Muscle layer of colon (tissue), 2 donors: ENCODE results near the gene HSP90B1.
A peak's percentile ranks its signal among the peaks of the same experiment; 100 is the strongest.

Source experiments
- H3K27ac ChIP-seq: one replicate; pipeline ENCODE4 v1.7.0; 2013; ENCODE audit warnings: low read depth, mild to moderate bottlenecking, low read length, moderate library complexity
- H3K27me3 ChIP-seq, 2 donors: one replicate each; pipeline ENCODE4 v1.7.0; 2013; ENCODE audit warnings: low read length in 2 of 2, mild to moderate bottlenecking in 2 of 2; ENCODE audit not compliant: insufficient read depth in 2 of 2, control insufficient read depth in 1 of 2
- H3K36me3 ChIP-seq: one replicate; pipeline ENCODE4 v1.7.0; 2013; ENCODE audit warnings: mild to moderate bottlenecking, low read length; ENCODE audit not compliant: insufficient read depth
- H3K4me1 ChIP-seq: one replicate; pipeline ENCODE4 v1.7.0; 2013; ENCODE audit warnings: mild to moderate bottlenecking, low read length; ENCODE audit not compliant: insufficient read depth
- H3K4me3 ChIP-seq, 2 donors: one replicate each; pipeline ENCODE4 v1.7.0; 2013; ENCODE audit warnings: low read length in 2 of 2, low read depth in 1 of 2, mild to moderate bottlenecking in 1 of 2, moderate library complexity in 1 of 2
- H3K9ac ChIP-seq: one replicate; pipeline ENCODE4 v1.7.0; 2013; ENCODE audit warnings: low read length
- H3K9me3 ChIP-seq: one replicate; pipeline ENCODE4 v1.7.0; 2013; ENCODE audit warnings: mild to moderate bottlenecking, low read length
- donor health status: abdominal sarcoma.
- donor health status: Adenocarcinoma of cecum.

Gene HSP90B1

GRCh38 chr12:103930034-103930786, at the start of gene HSP90B1:
TSS of gene HSP90B1 (plus strand) at chr12:103930410. CDS start at chr12:103930516, 106 bp downstream.
- Histone ChIP-seq H3K4me1 (peaks cover 47% of the 10 kb centered on the region), H3K4me3 (peak within 1 kb of the TSS; percentile 64 to 89), H3K27me3 (no peaks in the 10 kb centered on the region), H3K9ac (peak within 1 kb of the TSS; percentile 94), H3K36me3 (peaks cover 32% of the 10 kb centered on the region), H3K9me3 (no peaks in the 10 kb centered on the region), H3K27ac (peak within 1 kb of the TSS; percentile 98)

DNA sequence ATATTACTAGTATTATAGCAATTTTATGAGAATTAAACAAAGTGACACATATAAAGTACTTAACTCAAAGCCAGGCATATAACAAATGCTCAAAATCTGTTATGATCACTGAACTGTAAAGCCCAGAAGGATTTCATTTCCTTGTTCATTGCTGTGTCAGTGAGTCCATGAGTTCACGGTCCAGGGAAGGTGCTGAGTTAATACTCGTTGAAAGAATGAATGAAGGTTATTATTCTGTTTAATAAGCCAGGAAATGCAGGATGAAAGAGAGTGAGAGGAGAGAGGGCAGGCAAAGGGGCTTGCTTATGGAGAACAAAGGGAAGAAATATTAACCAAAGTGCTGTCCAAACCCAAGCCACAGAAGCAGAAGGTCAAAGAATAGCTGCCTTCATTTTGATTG, 48.9 kb upstream of the HSP90B1 start:
- Histone ChIP-seq H3K4me1 (peaks cover 4% of the 10 kb centered on the region), H3K9me3 (no peaks in the 10 kb centered on the region), H3K4me3 (no peak overlapping the region), H3K9ac (no peak overlapping the region), H3K27ac (no peak overlapping the region), H3K36me3 (no peaks in the 10 kb centered on the region), H3K27me3 (no peaks in the 10 kb centered on the region)

- H3K4me3 ChIP-seq, result no peak overlapping the region
- no peak overlapping the region for H3K9ac ChIP-seq
- H3K36me3 ChIP-seq, result no peaks in the 10 kb centered on the region
- no peaks in the 10 kb centered on the region for H3K27me3 ChIP-seq
- H3K9me3 ChIP-seq, result no peaks in the 10 kb centered on the region
- H3K4me1 ChIP-seq, result peaks cover 3% of the 10 kb centered on the region
- H3K27ac ChIP-seq, result no peak overlapping the region
Observed at GRCh38 chr12:103882861-103883596, 47.2 kb upstream of the HSP90B1 start.

- Histone ChIP-seq H3K9ac (no peak overlapping the region), H3K4me1 (no peaks in the 10 kb centered on the region), H3K27me3 (no peaks in the 10 kb centered on the region), H3K36me3 (no peaks in the 10 kb centered on the region), H3K4me3 (no peak overlapping the region), H3K9me3 (no peaks in the 10 kb centered on the region), H3K27ac (no peak overlapping the region)
Observed at GRCh38 chr12:103883908-103884307, 46.3 kb upstream of the HSP90B1 start.

GRCh38 chr12:103884316-103884715, 45.9 kb upstream of the HSP90B1 start:
- no peaks in the 10 kb centered on the region for H3K4me1 ChIP-seq
- H3K9me3 ChIP-seq, result no peaks in the 10 kb centered on the region
- H3K36me3 ChIP-seq, result no peaks in the 10 kb centered on the region
- H3K9ac ChIP-seq, result no peak overlapping the region
- H3K4me3 ChIP-seq, result no peak overlapping the region
- no peaks in the 10 kb centered on the region for H3K27me3 ChIP-seq
- H3K27ac ChIP-seq, result no peak overlapping the region

DNA sequence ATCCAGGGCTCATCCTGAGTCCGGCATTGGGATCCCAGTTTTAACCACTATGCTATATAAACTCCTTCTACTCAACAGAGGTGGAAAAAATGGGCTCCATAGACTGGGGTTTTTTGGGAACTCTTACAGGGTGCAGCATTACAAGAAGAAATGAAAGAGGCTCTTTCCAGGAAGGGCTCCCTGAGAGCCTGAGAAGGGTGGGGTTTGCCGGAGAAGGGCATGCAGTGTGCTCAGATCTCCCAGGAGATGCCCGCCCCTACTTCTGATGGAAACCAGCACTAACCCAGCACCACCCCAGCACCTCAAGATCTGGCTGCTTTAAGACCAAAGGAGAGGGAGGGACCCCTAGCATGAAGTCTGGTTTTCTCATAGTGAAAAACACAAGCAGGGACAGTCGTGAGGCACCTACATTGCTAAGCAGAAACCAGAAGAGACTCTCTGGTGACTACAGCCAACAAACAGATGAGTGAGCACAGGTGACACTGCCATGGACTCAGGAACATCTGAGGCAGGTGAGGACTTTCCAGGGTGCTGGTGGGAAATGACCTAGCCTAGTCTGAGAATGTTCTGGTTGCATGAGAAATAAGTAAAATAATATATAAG, 43.9 kb upstream of the HSP90B1 start:
- no peaks in the 10 kb centered on the region for H3K36me3 ChIP-seq
- H3K9ac ChIP-seq, result no peak overlapping the region
- H3K4me3 ChIP-seq, result no peak overlapping the region
- no peaks in the 10 kb centered on the region for H3K27me3 ChIP-seq
- no peaks in the 10 kb centered on the region for H3K9me3 ChIP-seq
- no peaks in the 10 kb centered on the region for H3K4me1 ChIP-seq
- H3K27ac ChIP-seq, result no peak overlapping the region

GRCh38 chr12:103887738-103888137, 42.5 kb upstream of the HSP90B1 start:
- H3K9ac ChIP-seq, result no peak overlapping the region
- no peaks in the 10 kb centered on the region for H3K4me1 ChIP-seq
- no peaks in the 10 kb centered on the region for H3K9me3 ChIP-seq
- H3K36me3 ChIP-seq, result no peaks in the 10 kb centered on the region
- H3K4me3 ChIP-seq, result no peak overlapping the region
- no peaks in the 10 kb centered on the region for H3K27me3 ChIP-seq
- no peak overlapping the region for H3K27ac ChIP-seq

- no peak overlapping the region for H3K4me3 ChIP-seq
- no peak overlapping the region for H3K27ac ChIP-seq
- no peak overlapping the region for H3K9ac ChIP-seq
- H3K4me1 ChIP-seq, result no peaks in the 10 kb centered on the region
- no peaks in the 10 kb centered on the region for H3K27me3 ChIP-seq
- no peaks in the 10 kb centered on the region for H3K36me3 ChIP-seq
- H3K9me3 ChIP-seq, result no peaks in the 10 kb centered on the region
Observed at GRCh38 chr12:103897316-103897715, 32.9 kb upstream of the HSP90B1 start.

GRCh38 chr12:103901518-103902173, 28.6 kb upstream of the HSP90B1 start:
- Histone ChIP-seq H3K27me3 (no peaks in the 10 kb centered on the region), H3K4me3 (no peak overlapping the region), H3K9me3 (no peaks in the 10 kb centered on the region), H3K27ac (no peak overlapping the region), H3K9ac (no peak overlapping the region), H3K4me1 (no peaks in the 10 kb centered on the region), H3K36me3 (no peaks in the 10 kb centered on the region)

DNA sequence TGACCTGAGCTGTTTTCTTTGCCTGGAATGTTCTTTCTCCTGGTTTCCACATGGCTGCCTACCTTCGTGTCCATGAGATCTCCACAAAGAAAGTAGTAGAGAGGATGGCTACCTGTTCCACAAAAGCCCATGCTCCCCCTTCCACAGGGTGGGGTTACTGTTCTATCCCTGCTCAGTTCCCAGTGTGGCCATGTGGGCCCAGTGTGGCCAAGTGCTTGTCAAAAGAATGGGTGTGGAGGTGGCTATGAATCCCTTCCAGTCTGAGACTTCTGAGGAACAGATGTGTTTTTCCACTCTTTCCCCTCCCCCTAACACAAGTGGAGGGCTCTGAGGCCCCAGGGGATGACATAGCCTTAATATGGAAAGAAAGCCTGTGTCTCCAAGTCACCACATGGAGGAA, 26.2 kb upstream of the HSP90B1 start:
- Histone ChIP-seq H3K4me3 (no peak overlapping the region), H3K27ac (no peak overlapping the region), H3K9ac (no peak overlapping the region), H3K4me1 (no peaks in the 10 kb centered on the region), H3K27me3 (no peaks in the 10 kb centered on the region), H3K9me3 (no peaks in the 10 kb centered on the region), H3K36me3 (no peaks in the 10 kb centered on the region)

DNA sequence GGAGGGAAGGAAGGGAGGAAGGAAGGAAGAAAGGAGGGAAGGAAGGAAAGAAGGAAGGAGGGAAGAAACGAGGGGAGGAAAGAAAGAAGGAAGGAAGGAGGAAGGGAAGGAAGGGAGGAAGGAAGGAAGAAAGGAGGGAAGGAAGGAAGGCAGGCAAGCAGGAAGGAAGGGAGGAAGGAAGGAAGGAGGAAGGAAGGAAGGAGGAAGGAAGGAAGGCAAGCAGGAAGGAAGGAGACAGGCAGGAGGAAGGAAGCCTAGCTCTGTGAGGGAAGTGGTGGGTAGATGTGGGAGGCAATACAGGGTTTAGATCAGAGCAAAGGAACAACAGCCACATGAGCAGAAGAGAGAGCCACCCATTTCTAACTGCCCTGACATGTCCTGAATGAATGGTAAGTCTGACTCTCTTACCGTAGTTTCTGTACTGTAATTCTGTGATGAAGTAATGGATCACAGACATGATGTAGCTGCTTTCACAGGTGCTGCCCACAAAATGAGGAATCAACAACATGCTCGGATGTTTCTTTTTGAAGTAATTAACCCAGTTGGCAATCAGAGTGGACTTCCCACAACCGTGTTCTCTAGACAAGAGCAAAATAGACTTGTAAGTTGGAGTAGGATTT, 24.4 kb upstream of the HSP90B1 start:
- Histone ChIP-seq H3K9ac (no peak overlapping the region), H3K27me3 (no peaks in the 10 kb centered on the region), H3K4me3 (no peak overlapping the region), H3K27ac (no peak overlapping the region), H3K9me3 (no peaks in the 10 kb centered on the region), H3K4me1 (no peaks in the 10 kb centered on the region), H3K36me3 (no peaks in the 10 kb centered on the region)
